GM12891 (cell line): Measurements from ENCODE around the gene RPS6KB1.
"Not testable (repeated sequence)": the region's sequence is repeated elsewhere in the genome, so short reads cannot be mapped to it uniquely, and the experiment has no call there.

ENCODE experiments used
- DNase-seq: peaks from one replicate; pipeline ENCODE4 v3.0.0; 2011; ENCODE audit warnings: low spot score; ENCODE audit not compliant: insufficient read length
- FAIRE-seq: peaks from 2 replicates; lab custom pipeline; 2011; peaks lifted over from hg19 to GRCh38; lab: Jason Lieb, UNC
- PAX5 ChIP-seq: IDR thresholded peaks from 2 replicates; pipeline ENCODE4 v1.6.1; 2011; ENCODE audit warnings: low read length, moderate library complexity, mild to moderate bottlenecking; ENCODE audit not compliant: insufficient read depth, severe bottlenecking
- POLR2A ChIP-seq: IDR thresholded peaks from 2 replicates; pipeline ENCODE4 v1.6.1; 2011; ENCODE audit warnings: low read depth, low read length, control low read depth
- POLR2AphosphoS5 ChIP-seq: IDR thresholded peaks from 2 replicates; pipeline ENCODE4 v1.6.1; 2011; ENCODE audit warnings: low read depth, low read length, control low read depth
- POU2F2 ChIP-seq: IDR thresholded peaks from 2 replicates; pipeline ENCODE4 v1.6.1; 2011; ENCODE audit warnings: low read depth, mild to moderate bottlenecking, control low read depth, low read length, moderate library complexity
- SPI1 ChIP-seq: IDR thresholded peaks from 2 replicates; pipeline ENCODE4 v1.6.1; 2011; ENCODE audit warnings: low read depth, low read length, control low read depth
- TAF1 ChIP-seq: IDR thresholded peaks from 2 replicates; pipeline ENCODE4 v1.6.1; 2011; ENCODE audit warnings: low read depth, low read length, control low read depth

The RPS6KB1 gene

DNA sequence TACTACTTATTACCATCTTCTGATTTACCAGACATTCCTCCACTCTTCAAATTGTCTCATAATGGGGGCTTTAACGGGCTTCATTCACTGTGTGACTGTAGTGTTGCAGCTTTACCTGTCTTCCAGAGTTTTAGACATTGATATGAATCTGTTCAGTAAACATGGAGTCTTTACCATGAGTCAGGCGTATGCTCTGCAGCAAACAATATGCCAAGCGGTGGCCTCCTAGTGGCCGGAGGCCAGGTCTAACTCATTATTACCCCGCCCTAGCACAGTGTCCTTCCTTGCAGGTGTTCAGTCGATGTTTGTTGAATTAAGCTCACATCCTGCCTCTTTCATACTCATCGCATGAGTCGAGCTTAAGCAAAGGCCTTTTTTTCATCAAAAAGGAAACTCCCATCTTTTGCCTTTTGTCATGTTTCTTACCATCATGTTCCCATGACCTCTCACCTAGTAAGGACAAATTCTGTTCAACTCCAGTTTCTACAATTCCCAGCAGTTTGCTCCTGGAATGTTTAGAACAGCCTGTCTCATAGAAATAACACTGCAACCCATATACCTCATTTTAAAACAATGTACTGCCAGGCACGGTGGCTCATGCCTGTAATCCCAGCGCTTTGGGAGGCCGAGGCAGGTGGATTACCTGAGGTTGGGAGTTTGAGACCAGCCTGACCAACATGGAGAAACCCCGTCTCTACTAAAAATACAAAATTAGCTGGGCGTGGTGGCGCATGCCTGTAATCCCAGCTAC lies 39.6 kb upstream of the RPS6KB1 start:
- DNase-seq = peak; percentile 23
- no peak for TF ChIP-seq PAX5
- no peak for TF ChIP-seq POU2F2
- TF ChIP-seq POLR2A = no peak
- FAIRE-seq = peak; percentile 72

DNA sequence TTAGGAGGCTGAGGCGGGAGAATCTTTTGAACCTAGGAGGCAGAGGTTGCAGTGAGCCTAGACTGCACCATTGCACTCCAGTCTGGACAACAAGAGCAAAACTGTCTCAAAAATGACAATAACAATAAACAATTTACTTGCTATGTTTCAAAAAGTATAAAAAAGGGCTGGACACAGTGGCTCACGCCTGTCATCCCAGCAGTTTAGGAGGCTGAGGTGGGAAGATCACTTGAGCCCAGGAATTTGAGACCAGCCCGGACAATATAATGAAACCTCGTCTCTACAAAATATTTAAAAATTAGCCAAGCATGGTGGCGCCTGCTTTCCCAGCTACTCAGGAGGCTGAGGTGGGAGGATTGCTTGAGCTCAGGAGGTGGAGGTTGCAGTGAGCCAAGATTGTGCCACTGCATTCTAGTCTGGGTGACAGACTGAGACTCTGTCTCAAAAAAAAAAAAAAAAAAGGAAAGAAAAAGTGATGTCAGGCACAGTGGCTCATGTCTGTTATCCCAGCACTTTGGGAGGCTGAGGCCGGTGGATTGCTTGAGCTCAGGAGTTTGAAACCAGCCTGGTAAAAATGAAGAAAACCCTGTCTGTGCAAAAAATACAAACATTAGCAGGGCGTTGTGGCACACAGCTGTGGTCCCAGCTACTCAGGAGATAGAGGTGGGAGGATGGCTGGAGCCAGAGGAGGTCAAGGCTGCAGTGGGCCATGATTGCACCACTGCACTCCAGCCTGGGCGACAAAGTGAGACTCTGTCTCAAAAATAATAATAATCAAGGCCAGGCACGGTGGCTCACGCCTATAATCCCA lies 38.8 kb upstream of the RPS6KB1 start:
- FAIRE-seq, DNase-seq: not testable (repeated sequence)

DNA sequence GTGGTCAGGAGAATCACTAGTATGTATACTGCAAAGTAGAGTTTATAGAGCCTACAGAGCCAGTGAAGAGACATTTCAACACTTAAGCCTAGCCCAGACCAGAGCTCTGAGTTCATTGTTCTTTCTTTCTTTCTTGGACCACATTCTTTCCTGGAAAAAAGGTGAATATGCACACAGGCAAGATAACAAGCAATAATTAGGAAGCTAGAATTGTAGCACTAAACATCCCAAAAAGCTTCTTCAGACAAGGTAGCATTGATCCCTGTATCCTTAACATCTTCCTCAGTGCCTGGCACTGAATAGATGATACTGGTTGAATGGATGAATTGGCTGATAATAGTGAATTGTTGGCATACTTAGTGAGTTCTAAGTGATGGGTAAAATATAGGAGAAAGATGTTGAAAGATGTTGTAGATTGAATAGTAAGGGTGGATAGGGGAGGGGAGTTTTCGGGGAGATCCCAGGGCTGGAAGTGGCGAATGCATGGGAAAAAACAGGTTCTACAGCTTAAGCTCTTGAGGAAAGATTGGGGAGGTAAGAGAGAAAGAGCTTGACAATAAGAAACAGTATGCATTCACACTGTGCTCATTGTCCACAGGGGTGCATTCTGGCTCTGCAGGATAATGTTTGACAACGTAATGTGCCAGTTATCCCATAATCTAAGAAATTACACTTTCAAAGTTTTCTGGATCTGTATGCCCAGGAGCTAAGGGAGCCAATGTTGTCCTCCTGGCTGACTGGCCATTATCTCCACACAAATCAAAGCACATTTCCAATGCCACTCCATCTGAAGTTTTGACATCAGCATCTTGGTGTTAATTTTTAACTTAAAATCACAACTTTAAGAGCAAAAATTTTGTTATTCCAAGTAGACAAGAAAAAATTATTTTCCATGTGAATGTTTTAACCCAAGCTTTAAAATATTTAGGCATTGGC lies 35.8 kb upstream of the RPS6KB1 start:
- TF ChIP-seq TAF1 (no peak), SPI1 (no peak), POLR2A (no peak), POU2F2 (no peak), POLR2AphosphoS5 (no peak), PAX5 (no peak)
- DNase-seq (no peak), FAIRE-seq (no peak)

- DNase-seq (no peak), FAIRE-seq (no peak)
- TF ChIP-seq SPI1 = no peak
- TF ChIP-seq POU2F2 = no peak
- TF ChIP-seq TAF1 = no peak
These were observed 34.6 kb upstream of the RPS6KB1 start for GRCh38 chr17:59858167-59858816.

DNA sequence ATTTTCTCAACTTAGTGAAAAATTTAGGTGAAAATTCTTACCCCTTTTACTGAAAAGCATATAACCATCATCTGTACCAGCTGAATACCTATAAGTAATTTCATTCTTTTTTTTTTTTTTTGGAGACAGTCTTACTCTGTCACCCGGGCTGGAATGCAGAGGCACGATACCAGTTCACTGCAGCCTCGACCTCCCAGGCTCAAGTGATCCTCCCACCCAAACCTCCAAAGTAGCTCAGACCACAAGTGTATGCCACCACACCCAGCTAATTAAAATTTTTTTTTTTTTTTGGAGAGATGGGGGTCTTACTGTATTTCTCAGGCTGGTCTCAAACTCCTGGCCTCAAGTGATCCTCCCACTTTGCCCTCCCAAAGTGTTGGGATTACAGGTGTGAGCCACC lies 34.0 kb upstream of the RPS6KB1 start:
- FAIRE-seq (no peak), DNase-seq (no peak)
- TF ChIP-seq PAX5 (no peak), TAF1 (no peak), SPI1 (no peak), POLR2A (no peak), POLR2AphosphoS5 (no peak), POU2F2 (no peak)

DNA sequence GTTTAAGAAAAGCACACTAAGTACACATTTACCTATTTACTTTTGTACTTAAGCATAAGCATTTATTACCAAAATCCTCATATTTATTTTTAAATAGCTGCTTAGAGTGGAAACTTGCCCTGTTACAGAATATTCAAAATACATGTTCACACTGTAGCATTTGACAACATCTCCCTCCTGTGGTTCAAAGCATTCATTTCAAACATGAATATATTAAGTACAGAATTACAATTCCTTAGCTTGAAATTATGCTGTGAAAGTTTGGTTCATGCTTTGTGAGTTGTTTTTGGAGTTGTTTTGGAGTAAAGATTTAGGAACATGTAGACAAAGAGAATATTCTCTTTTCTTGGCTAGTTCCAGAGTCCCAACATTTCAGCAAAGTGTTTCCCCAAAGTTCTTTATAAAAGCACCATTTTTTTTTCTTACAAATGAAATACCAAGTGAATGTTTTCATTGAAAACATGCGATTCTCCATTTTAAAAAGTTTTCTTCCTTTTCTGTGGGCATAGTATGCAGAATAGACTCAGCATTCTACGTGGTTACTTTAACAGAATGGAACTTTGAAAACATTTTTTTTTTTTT lies 33.4 kb upstream of the RPS6KB1 start:
- FAIRE-seq (no peak), DNase-seq (no peak)
- TF ChIP-seq POU2F2 = no peak
- TF ChIP-seq POLR2A = no peak
- TF ChIP-seq PAX5 = no peak
- no peak for TF ChIP-seq TAF1
- no peak for TF ChIP-seq POLR2AphosphoS5
- no peak for TF ChIP-seq SPI1

GRCh38 chr17:59863616-59864015 lies 29.3 kb upstream of the RPS6KB1 start:
- TF ChIP-seq TAF1 (no peak), POLR2A (no peak), POU2F2 (no peak), POLR2AphosphoS5 (no peak), PAX5 (no peak), SPI1 (no peak)
- no peak for DNase-seq
- FAIRE-seq = no peak

GRCh38 chr17:59869941-59870218 lies 23.0 kb upstream of the RPS6KB1 start:
- FAIRE-seq (no peak), DNase-seq (no peak)
- TF ChIP-seq TAF1 = no peak
- TF ChIP-seq PAX5 = no peak
- TF ChIP-seq POU2F2 = no peak
- no peak for TF ChIP-seq POLR2A
- no peak for TF ChIP-seq SPI1
- no peak for TF ChIP-seq POLR2AphosphoS5

DNA sequence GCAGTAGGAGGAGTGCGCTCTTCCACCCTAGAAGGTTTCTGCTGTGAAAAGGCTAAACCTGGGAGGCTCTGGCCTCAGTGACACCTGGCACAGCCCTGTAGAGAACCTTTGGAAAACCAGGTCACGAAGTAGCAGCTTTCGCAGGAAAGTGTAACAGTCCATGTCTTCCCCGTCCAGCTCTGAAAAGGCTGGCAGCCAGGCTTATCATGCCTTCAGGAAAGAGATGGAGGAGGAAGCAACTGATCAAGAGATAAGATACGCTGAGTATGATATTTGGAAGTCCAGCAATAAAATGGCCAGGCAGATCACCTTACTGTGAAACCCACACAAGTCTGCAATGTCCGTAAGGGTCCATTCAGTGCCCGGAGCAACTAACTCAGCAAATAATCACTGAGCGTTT lies 22.4 kb upstream of the RPS6KB1 start:
- TF ChIP-seq POLR2A (no peak), SPI1 (no peak), POLR2AphosphoS5 (no peak), PAX5 (no peak)
- no peak for FAIRE-seq
- no peak for DNase-seq
